Spleen (tissue), 11 donors: ENCODE data around the gene HEATR9. TPM values are rescaled to one million over a fixed set of nuclear protein-coding genes. Genes with fewer than 3 reads are reported as not detected.

ENCODE experiments used
- DNase-seq: peaks from one replicate; pipeline ENCODE4 v3.0.0-alpha.2; 2020
- H3K27ac ChIP-seq, 8 donors: fragments of 200-600 bp; sonication (generic) in 7 of 8; 1 replicate in 4 of 8; 2 replicates in 4 of 8; pipeline versions ENCODE4 v1.5.0 to v1.8.0; 2016 to 2021; ENCODE audit warnings: inconsistent platforms in 4 of 8, mild to moderate bottlenecking in 4 of 8, moderate library complexity in 1 of 8
- H3K27me3 ChIP-seq, 7 donors: fragments of 200-600 bp; sonication (generic) in 6 of 7; replicated peaks in 1 of 7; 1 replicate in 4 of 7; 2 replicates in 3 of 7; pipeline versions ENCODE4 v1.5.0 to v1.8.0; 2016 to 2021; ENCODE audit warnings: inconsistent platforms in 3 of 7, mild to moderate bottlenecking in 1 of 7
- H3K36me3 ChIP-seq, 6 donors: fragments of 200-600 bp; sonication (generic) in 5 of 6; 1 replicate in 4 of 6; 2 replicates in 2 of 6; pipeline versions ENCODE4 v1.5.0 to v1.8.0; 2016 to 2021; ENCODE audit warnings: inconsistent platforms in 2 of 6
- H3K4me1 ChIP-seq, 6 donors: fragments of 200-600 bp; sonication (generic) in 5 of 6; 1 replicate in 3 of 6; 2 replicates in 3 of 6; pipeline versions ENCODE4 v1.5.0 to v1.8.0; 2016 to 2021; ENCODE audit warnings: inconsistent platforms in 3 of 6
- H3K4me3 ChIP-seq, 8 donors: fragments of 200-600 bp; sonication (generic) in 7 of 8; 1 replicate in 4 of 8; 2 replicates in 4 of 8; pipeline versions ENCODE4 v1.5.0 to v1.8.0; 2016 to 2021; ENCODE audit warnings: inconsistent platforms in 4 of 8, mild to moderate bottlenecking in 4 of 8, moderate library complexity in 2 of 8
- H3K9me3 ChIP-seq, 8 donors: fragments of 200-600 bp; sonication (generic) in 7 of 8; 1 replicate in 4 of 8; 2 replicates in 4 of 8; pipeline versions ENCODE4 v1.5.0 to v1.8.0; 2016 to 2021; ENCODE audit warnings: inconsistent platforms in 4 of 8
- POLR2A ChIP-seq, 3 donors: fragments of 450-650 bp; IDR thresholded peaks; one replicate each; pipeline ENCODE4 v1.5.1; 2017; ENCODE audit warnings: antibody characterized with exemption in 3 of 3, mild to moderate bottlenecking in 1 of 3
- POLR2AphosphoS5 ChIP-seq, 3 donors: sonication (generic); formaldehyde crosslinking; IDR thresholded peaks; one replicate each; pipeline ENCODE4 v1.5.1; 2017; ENCODE audit warnings: antibody characterized with exemption in 3 of 3
- WGBS, 5 donors: extraction: QIAGEN DNeasy Blood & Tissue Kit in 3 of 5; methylation state at CpG; one replicate each; pipeline versions ENCODE4 v1.1.5 to v1.1.7; 2013 to 2018; 5-methylcytosine and 5-hydroxymethylcytosine counted together
- intact Hi-C: fragments of 100-400 bp; cut with DNase I; formaldehyde crosslinking; loops from one replicate; pipeline ENCODE4 v1.15.0; 2023; ENCODE audit warnings: low total_unique reads
- polyA plus RNA-seq, 3 donors: library from polyadenylated mRNA; stranded (reverse); fragments of 200-250 nt; gene quantifications; one replicate each; pipeline ENCODE4 v1.2.1, GENCODE V29; 2013
- total RNA-seq, 7 donors: library from RNA; depleted of rRNA in 3 of 7; stranded (reverse); fragments of >200 nt in 3 of 7; fragmentation: NEBNext Ultra II Directional in 4 of 7; extraction: Animal tissue kit (Norgen Biotek cat#: 25700) in 4 of 7; gene quantifications; one replicate each; pipeline versions ENCODE4 v1.1.0 to v1.2.1, GENCODE V29; 2016 to 2021
- TF ChIP-seq, protein P1 (sequence below), 11 experiments: fragments of 200-600 bp in 7 of 11; fragments of 450-650 bp in 4 of 11; sonication (generic) in 4 of 11; IDR thresholded peaks in 8 of 11; conservative IDR thresholded peaks in 3 of 11; 1 replicate in 7 of 11; 2 replicates in 4 of 11; pipeline versions ENCODE4 v1.4.0 to v1.8.0; 2016 to 2021; ENCODE audit warnings: antibody characterized with exemption in 11 of 11, inconsistent platforms in 4 of 11, mild to moderate bottlenecking in 1 of 11
- donor health status: healthy with polysubstance abuse.
- donor health status: DM: no; HTN: no; CAD: no; lungs with moderate emphysema.
- donor health status: DM: no; HTN: no; CAD: no.
- donor health status: Bipolar disorder and iron deficiency.
- donor health status: healthy.
- donor health status: DM: no; HTN: no; CAD: no.
- donor health status: DM: yes; HTN: yes; CAD: no.

Gene HEATR9
- total and polyA plus RNA-seq, 10 donors: 0.05 to 0.92 (median 0.49) TPM

DNA sequence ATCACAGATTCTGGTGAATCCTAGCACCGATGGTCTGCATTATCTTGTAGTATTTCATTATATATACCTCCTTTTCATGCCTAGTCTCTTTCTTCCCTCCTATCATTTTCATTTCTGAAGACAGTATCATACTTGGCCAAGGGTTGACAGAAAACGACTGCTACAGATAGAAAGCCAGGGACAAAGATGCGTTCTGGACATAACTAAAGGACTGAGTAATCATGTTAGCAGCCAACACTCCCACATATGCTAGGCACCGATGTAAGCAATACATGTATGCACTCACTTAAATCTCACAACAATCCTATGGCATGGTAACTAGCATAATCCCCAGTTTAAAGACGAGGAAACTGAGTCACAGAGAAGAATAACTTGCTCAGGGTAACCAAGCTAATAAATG, 39.0 kb upstream of the HEATR9 start:
- H3K4me3 ChIP-seq: no peak overlapping the region
- no peak for TF ChIP-seq POLR2A (IDR thresholded peaks at IDR 0.05)
- TF ChIP-seq POLR2AphosphoS5 (IDR thresholded peaks at IDR 0.05): no peak
- TF ChIP-seq, protein P1, sequence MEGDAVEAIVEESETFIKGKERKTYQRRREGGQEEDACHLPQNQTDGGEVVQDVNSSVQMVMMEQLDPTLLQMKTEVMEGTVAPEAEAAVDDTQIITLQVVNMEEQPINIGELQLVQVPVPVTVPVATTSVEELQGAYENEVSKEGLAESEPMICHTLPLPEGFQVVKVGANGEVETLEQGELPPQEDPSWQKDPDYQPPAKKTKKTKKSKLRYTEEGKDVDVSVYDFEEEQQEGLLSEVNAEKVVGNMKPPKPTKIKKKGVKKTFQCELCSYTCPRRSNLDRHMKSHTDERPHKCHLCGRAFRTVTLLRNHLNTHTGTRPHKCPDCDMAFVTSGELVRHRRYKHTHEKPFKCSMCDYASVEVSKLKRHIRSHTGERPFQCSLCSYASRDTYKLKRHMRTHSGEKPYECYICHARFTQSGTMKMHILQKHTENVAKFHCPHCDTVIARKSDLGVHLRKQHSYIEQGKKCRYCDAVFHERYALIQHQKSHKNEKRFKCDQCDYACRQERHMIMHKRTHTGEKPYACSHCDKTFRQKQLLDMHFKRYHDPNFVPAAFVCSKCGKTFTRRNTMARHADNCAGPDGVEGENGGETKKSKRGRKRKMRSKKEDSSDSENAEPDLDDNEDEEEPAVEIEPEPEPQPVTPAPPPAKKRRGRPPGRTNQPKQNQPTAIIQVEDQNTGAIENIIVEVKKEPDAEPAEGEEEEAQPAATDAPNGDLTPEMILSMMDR (IDR thresholded peaks at IDR 0.05 in 8 of 11, conservative IDR thresholded peaks at IDR 0.05 in 3 of 11): no peak
- no peaks in the 10 kb centered on the region for H3K9me3 ChIP-seq
- no peaks in the 10 kb centered on the region for H3K4me1 ChIP-seq
- 77 to 88% (median 84%) methylated on average over 5 of the region's 5 CpGs for WGBS, 5 donors
- no peaks in the 10 kb centered on the region for H3K36me3 ChIP-seq
- intact Hi-C loops: no loop called here
- no peak for DNase-seq
- no peaks in the 10 kb centered on the region for H3K27me3 ChIP-seq
- no peak overlapping the region for H3K27ac ChIP-seq

DNA sequence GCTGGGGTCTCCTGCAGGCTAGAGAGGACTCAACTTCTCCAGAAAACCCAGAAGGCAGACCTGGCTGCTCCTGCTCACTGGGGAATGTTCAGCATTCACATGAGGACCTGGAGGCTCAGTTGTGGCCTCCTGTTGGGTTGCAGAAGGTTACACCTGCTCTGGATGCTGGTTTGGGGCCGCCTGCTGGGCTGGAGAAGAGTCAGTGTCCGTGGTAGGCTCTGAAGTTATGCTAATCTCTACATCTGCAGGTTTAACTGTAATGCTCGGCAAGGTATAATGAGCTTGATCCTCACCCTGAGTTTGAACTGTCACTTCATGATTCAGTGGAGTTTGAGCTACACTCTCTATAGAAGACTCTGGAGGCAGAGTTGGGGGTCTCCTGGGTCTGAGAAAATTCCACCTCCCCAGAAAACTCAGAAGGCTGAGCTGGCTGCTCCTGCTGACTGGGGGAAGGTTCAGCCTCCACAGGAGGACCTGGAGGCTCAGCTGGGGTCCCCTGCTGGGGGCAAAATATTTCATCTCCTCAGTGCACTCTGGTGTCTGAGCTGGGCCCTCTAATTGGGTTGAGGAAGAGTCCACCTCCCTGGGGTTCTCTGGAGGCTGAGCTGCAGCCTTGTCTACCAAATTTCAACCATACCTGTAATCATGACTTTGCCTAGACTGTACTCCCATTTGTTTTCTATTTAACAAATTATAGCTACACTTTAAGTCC, 38.4 kb upstream of the HEATR9 start:
- no peak for DNase-seq
- Histone ChIP-seq H3K4me1 (no peaks in the 10 kb centered on the region), H3K4me3 (no peak overlapping the region), H3K27ac (no peak overlapping the region), H3K36me3 (no peaks in the 10 kb centered on the region), H3K9me3 (no peaks in the 10 kb centered on the region), H3K27me3 (no peaks in the 10 kb centered on the region)
- intact Hi-C loops: no loop called here
- TF ChIP-seq POLR2A (IDR thresholded peaks at IDR 0.05) (no peak), POLR2AphosphoS5 (IDR thresholded peaks at IDR 0.05) (no peak)
- TF ChIP-seq, protein P1 (IDR thresholded peaks at IDR 0.05 in 8 of 11, conservative IDR thresholded peaks at IDR 0.05 in 3 of 11): no peak
- WGBS, 5 donors: 73 to 81% (median 74%) methylated on average over 2 to 3 of the region's 3 CpGs

DNA sequence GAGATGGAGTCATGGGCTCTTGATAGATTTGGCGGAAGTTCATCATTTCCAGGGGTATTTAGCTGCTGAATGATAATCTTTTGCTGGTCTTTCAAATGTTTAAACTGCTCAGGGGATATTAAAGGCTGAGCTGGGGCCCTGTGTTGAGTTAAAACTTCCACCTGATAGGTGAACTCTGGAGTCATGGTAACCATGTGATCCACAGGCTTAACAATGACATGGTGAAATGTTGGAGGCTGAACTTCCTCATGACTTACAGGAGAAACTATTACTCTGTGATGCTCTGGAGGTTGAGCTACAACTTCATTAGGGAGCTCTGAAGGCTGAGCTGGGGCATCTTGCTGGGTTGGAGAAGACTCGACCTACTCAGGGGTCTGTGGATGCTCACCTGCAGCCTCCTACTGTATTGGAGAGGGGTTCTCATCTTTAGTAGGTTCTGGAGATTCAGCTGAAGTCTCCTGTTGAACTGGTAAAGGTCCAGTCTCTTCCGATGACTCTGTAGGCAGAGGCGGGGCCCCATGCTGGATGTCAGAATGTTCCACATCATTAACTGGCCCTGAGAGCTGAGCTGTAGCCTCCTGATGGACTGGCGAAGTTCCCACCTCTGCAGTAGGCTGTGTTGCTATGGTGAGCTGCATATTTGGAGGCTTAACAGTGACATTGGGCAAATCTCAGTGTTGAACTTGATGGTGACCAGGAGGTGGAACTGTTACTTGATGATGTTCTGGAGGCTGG, 37.7 kb upstream of the HEATR9 start:
- no peak overlapping the region for H3K27ac ChIP-seq
- no peaks in the 10 kb centered on the region for H3K36me3 ChIP-seq
- intact Hi-C loops: no loop called here
- no peak for DNase-seq
- 93 to 99% (median 97%) methylated on average over 2 to 5 of the region's 5 CpGs for WGBS, 5 donors
- peaks cover 0 to 2% (median 0%) of the 10 kb centered on the region in 6 donors for H3K4me1 ChIP-seq
- H3K27me3 ChIP-seq: no peaks in the 10 kb centered on the region
- no peak for TF ChIP-seq POLR2A (IDR thresholded peaks at IDR 0.05)
- TF ChIP-seq, protein P1 (IDR thresholded peaks at IDR 0.05 in 8 of 11, conservative IDR thresholded peaks at IDR 0.05 in 3 of 11): no peak
- TF ChIP-seq POLR2AphosphoS5 (IDR thresholded peaks at IDR 0.05): no peak
- no peaks in the 10 kb centered on the region for H3K9me3 ChIP-seq
- no peak overlapping the region for H3K4me3 ChIP-seq

DNA sequence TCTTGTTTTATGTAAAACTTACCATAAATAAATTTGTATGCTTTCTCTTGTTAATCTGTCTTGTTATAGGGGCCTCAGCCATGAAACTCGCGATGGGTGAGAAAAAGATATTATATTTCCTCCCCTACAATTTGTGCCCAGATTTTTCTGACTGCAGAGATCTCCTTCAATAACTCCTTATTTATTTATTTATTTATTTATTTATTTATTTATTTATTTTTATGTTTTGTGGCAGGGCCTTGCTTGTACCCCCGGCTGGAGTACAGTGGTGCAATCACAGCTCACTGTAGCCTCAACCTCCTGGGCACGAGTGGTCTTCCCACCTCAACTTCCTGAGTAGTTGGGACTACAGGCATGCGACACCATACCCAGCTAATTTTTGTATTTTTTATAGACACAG, 34.8 kb upstream of the HEATR9 start:
- Histone ChIP-seq H3K27ac (no peak overlapping the region), H3K36me3 (no peaks in the 10 kb centered on the region), H3K27me3 (no peaks in the 10 kb centered on the region), H3K4me1 (peaks cover 0 to 31% (median 11%) of the 10 kb centered on the region in 6 donors), H3K9me3 (no peaks in the 10 kb centered on the region), H3K4me3 (no peak overlapping the region)
- no peak for DNase-seq
- 77 to 89% (median 84%) methylated on average over 5 of the region's 5 CpGs for WGBS, 5 donors
- TF ChIP-seq, protein P1 (IDR thresholded peaks at IDR 0.05 in 8 of 11, conservative IDR thresholded peaks at IDR 0.05 in 3 of 11): no peak
- TF ChIP-seq POLR2A (IDR thresholded peaks at IDR 0.05): no peak
- TF ChIP-seq POLR2AphosphoS5 (IDR thresholded peaks at IDR 0.05): no peak
- intact Hi-C loops: no loop called here
